Activated T-helper 1 cell treated with anti-CD3 and anti-CD28 coated beads, Interleukin-12 subunit alpha, Interleukin-12 subunit beta, Interleukin-2, Interleukin-4 antibody, amounts not matched to agents 30 ng/mL and 10 ng/mL and 1 ng/mL, durations not matched to agents 14 hours and 24 hours and 36 hours (primary cell): ENCODE measurements around the gene ERF. TPM values are rescaled to one million over a fixed set of nuclear protein-coding genes. Genes with fewer than 3 reads are reported as not detected.

Experiments
- DNase-seq: peaks from one replicate; pipeline ENCODE4 v3.0.0; 2021; ENCODE audit warnings: low spot score
- H3K27ac Mint-ChIP-seq: one replicate; pipeline ENCODE4 v1.8.0; 2021; ENCODE audit warnings: mild to moderate bottlenecking, mixed read lengths
- H3K27me3 Mint-ChIP-seq: one replicate; pipeline ENCODE4 v1.8.0; 2022; ENCODE audit warnings: mild to moderate bottlenecking, moderate library complexity, mixed read lengths; ENCODE audit not compliant: insufficient read depth
- H3K36me3 Mint-ChIP-seq: one replicate; pipeline ENCODE4 v1.8.0; 2021; ENCODE audit warnings: low read depth, mixed read lengths
- H3K4me1 Mint-ChIP-seq: one replicate; pipeline ENCODE4 v1.8.0; 2021; ENCODE audit warnings: low read depth, mixed read lengths
- H3K4me3 Mint-ChIP-seq: one replicate; pipeline ENCODE4 v1.8.0; 2021; ENCODE audit warnings: mild to moderate bottlenecking, moderate library complexity, mixed read lengths
- H3K9me3 Mint-ChIP-seq: one replicate; pipeline ENCODE4 v1.8.0; 2021; ENCODE audit warnings: mixed read lengths
- intact Hi-C: fragments of 100-400 bp; cut with micrococcal nuclease; formaldehyde crosslinking; loops from one replicate; pipeline ENCODE4 v1.15.1; 2024
- total RNA-seq: library from RNA; stranded (reverse); gene quantifications from 2 replicates; pipeline ENCODE4 v1.2.3, GENCODE V29; 2022

ERF gene
- total RNA-seq, 1 donor from 2014 or later, result 71.9 TPM

DNA sequence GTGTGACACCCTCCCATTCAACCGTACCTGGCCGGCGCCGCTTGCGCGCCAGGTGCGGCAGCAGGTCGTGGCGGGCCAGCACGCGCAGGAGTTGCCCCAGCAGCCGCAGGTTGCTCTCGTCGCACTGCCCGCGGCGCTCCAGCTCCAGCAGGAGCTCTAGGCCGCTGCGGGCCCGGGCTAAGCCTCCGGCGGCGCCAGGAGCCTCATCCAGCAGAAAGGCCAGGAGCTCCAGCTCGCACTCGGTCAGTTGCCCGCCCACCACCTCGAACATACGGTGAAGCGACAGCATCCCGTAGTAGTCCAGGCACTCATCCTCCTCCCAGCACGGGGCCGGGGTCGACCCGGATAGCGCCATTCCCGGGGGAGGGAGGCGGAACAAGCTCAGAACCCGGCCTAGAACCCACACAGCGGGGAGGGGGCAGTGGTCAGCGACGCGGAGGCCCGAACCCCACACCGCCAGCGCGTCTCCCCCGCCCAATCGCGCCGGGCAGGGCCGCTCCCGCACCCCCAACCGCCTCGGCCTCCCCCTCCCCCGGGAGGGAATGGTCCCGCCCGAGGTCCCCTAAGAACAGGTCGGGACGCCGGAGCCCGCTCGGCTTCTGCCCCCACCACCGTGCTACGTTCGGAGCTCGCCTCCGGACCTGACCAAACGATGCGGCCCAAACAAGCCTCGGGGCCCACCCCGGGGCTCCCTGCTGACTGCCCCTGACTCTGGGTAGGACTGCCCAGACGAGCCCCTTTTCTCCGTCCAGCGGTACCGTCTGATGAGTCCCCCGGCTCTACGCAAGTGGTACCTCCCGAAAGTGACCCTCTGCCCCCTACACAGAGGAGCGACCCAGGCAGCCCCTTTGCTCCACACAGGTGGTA is 38.0 kb downstream of the ERF start:
- H3K4me3 Mint-ChIP-seq, result peak overlapping the region; percentile 99
- H3K9me3 Mint-ChIP-seq, result no peaks in the 10 kb centered on the region
- H3K27ac Mint-ChIP-seq, result peak overlapping the region; percentile 94
- peaks cover 28% of the 10 kb centered on the region for H3K36me3 Mint-ChIP-seq
- H3K4me1 Mint-ChIP-seq, result peaks cover 64% of the 10 kb centered on the region
- intact Hi-C loops, result loop anchor here (1.0 to 2.0 kb wide), 10 partner anchors 16 to 141 kb away; partner anchors contain the start of genes ERF, PAFAH1B3, POU2F2 and PRR19
- DNase-seq, result no peak
- H3K27me3 Mint-ChIP-seq, result peaks cover 2% of the 10 kb centered on the region

- Mint-ChIP-seq H3K4me1 (peaks cover 58% of the 10 kb centered on the region), H3K4me3 (peak overlapping the region; percentile 99), H3K36me3 (peaks cover 25% of the 10 kb centered on the region), H3K27ac (no peak overlapping the region), H3K27me3 (peaks cover 2% of the 10 kb centered on the region), H3K9me3 (no peaks in the 10 kb centered on the region)
- intact Hi-C loops, result no loop called here
- DNase-seq, result no peak
These were observed 40.0 kb downstream of the ERF start for GRCh38 chr19:42214810-42215485.

GRCh38 chr19:42212886-42213285 is 42.0 kb downstream of the ERF start:
- Mint-ChIP-seq H3K4me1 (peaks cover 54% of the 10 kb centered on the region), H3K4me3 (peak overlapping the region; percentile 47), H3K27me3 (peaks cover 2% of the 10 kb centered on the region), H3K9me3 (no peaks in the 10 kb centered on the region), H3K36me3 (peaks cover 43% of the 10 kb centered on the region), H3K27ac (peak overlapping the region; percentile 80)
- intact Hi-C loops, result no loop called here
- no peak for DNase-seq

DNA sequence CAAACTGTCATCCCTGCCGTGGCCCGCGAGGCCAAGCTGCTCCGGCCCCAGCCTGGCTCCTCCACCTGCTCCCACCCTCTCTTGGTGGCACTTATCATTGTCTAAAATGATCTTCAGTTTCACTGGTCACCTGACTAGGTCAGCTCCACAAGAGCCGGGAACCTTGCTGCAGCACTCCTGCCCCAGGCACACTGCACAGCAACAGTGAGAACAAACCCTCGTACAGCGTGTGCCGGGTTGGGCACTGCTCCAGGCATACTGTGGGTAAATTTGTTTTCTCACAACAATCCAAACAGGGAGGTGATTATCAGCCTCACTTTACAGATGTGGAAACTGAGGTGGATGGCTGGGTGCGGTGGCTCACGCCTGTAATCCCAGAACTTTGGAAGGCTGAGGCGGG is 46.3 kb downstream of the ERF start:
- peaks cover 48% of the 10 kb centered on the region for H3K4me1 Mint-ChIP-seq
- intact Hi-C loops, result no loop called here
- H3K27ac Mint-ChIP-seq, result no peak overlapping the region
- DNase-seq, result no peak
- peaks cover 58% of the 10 kb centered on the region for H3K36me3 Mint-ChIP-seq
- H3K27me3 Mint-ChIP-seq, result no peaks in the 10 kb centered on the region
- no peaks in the 10 kb centered on the region for H3K9me3 Mint-ChIP-seq
- H3K4me3 Mint-ChIP-seq, result peak overlapping the region; percentile 22

GRCh38 chr19:42207767-42208271 is 47.1 kb downstream of the ERF start:
- H3K9me3 Mint-ChIP-seq, result no peaks in the 10 kb centered on the region
- H3K27me3 Mint-ChIP-seq, result no peaks in the 10 kb centered on the region
- H3K4me3 Mint-ChIP-seq, result no peak overlapping the region
- peak overlapping the region; percentile 70 for H3K27ac Mint-ChIP-seq
- intact Hi-C loops, result no loop called here
- H3K36me3 Mint-ChIP-seq, result peaks cover 57% of the 10 kb centered on the region
- no peak for DNase-seq
- peaks cover 48% of the 10 kb centered on the region for H3K4me1 Mint-ChIP-seq

GRCh38 chr19:42206871-42207755 is 47.8 kb downstream of the ERF start:
- Mint-ChIP-seq H3K4me3 (no peak overlapping the region), H3K27ac (peak overlapping the region; percentile 70), H3K9me3 (no peaks in the 10 kb centered on the region), H3K36me3 (peaks cover 61% of the 10 kb centered on the region), H3K27me3 (no peaks in the 10 kb centered on the region), H3K4me1 (peaks cover 52% of the 10 kb centered on the region)
- intact Hi-C loops, result no loop called here
- DNase-seq, result no peak

DNA sequence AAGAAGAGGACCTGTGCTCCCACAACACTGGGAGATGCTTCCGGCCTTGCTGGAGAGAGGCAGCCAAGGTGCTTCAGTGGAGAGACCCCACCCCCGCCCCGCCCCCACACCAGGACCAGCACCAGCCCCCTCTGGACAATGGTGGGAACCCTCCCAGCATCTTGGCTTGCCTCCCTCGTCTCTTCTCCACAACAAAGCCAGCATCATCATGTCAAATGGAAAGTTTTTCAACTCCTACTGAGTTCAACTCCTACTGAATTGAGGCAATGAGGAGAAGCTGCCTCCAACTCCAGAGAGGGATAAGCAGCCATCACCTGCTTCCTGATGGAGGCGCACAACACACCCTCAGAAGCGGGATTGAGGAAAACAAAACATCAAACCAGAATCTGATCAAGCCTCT is 50.3 kb downstream of the ERF start:
- no peak for DNase-seq
- peak overlapping the region; percentile 75 for H3K27ac Mint-ChIP-seq
- peaks cover 71% of the 10 kb centered on the region for H3K4me1 Mint-ChIP-seq
- H3K4me3 Mint-ChIP-seq, result no peak overlapping the region
- intact Hi-C loops, result loop anchor here (5.0 kb wide), 1 partner anchor 78 kb away; no protein-coding TSS in a partner anchor
- H3K27me3 Mint-ChIP-seq, result no peaks in the 10 kb centered on the region
- no peaks in the 10 kb centered on the region for H3K9me3 Mint-ChIP-seq
- peaks cover 69% of the 10 kb centered on the region for H3K36me3 Mint-ChIP-seq

- Mint-ChIP-seq H3K4me1 (peaks cover 79% of the 10 kb centered on the region), H3K9me3 (no peaks in the 10 kb centered on the region), H3K27me3 (no peaks in the 10 kb centered on the region), H3K27ac (peak overlapping the region; percentile 56), H3K36me3 (peaks cover 69% of the 10 kb centered on the region), H3K4me3 (no peak overlapping the region)
- no peak for DNase-seq
- intact Hi-C loops, result loop anchor here (5.0 kb wide), 1 partner anchor 79 kb away; no protein-coding TSS in a partner anchor
These were observed 51.2 kb downstream of the ERF start for GRCh38 chr19:42203700-42204099.

- Mint-ChIP-seq H3K9me3 (no peaks in the 10 kb centered on the region), H3K36me3 (peaks cover 61% of the 10 kb centered on the region), H3K27me3 (no peaks in the 10 kb centered on the region), H3K4me3 (peak overlapping the region; percentile 77), H3K4me1 (peaks cover 75% of the 10 kb centered on the region), H3K27ac (peak overlapping the region; percentile 91)
- intact Hi-C loops, result loop anchor here (5.0 kb wide), 1 partner anchor 80 kb away; no protein-coding TSS in a partner anchor
- DNase-seq, result no peak
These were observed 52.5 kb downstream of the ERF start for GRCh38 chr19:42202290-42202880.

DNA sequence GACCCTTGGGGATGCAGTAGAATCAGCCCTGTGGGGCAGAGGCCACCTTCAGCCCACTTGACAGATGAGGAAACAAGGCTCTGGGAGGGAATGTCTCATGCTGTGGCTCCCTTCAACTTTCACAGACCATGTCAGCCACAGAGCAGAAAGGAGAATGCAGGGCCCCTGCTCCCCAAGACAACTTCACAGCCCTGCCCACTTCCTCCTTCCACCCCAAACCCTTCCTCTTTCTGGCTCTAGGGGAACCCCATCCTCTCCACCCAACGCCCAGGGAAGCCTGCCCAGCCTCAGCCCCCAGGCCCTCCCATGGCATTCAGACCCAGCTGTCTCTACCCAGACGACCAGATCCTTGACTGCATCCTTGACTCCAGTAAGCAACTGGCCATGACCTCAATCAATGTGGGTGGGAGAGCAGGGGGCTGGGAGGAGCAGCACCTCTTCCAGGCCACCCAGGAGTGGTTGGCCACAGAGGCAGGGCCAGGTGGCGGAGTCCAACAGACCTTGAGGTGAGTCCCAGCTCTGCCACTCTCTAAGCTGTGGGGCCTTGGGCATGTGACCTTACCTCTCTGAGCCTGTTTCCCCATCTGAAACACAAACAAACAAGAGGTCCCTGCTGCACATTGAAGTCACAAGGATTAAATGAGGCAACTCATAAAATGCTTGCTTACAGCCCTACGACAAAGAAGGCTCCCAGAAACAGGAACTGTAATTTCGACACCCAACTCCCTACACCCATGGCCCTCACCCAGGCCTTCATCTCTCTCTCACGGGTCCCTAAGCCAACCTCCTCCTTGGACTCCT is 53.2 kb downstream of the ERF start:
- Mint-ChIP-seq H3K27me3 (no peaks in the 10 kb centered on the region), H3K27ac (peak overlapping the region; percentile 91), H3K9me3 (no peaks in the 10 kb centered on the region), H3K4me3 (peak overlapping the region; percentile 77), H3K36me3 (peaks cover 61% of the 10 kb centered on the region), H3K4me1 (peaks cover 81% of the 10 kb centered on the region)
- intact Hi-C loops, result loop anchor here (1.0 to 5.0 kb wide), 2 partner anchors 16 to 81 kb away; partner anchors contain the start of gene DEDD2
- peak; percentile 68 for DNase-seq

- DNase-seq, result no peak
- Mint-ChIP-seq H3K27me3 (no peaks in the 10 kb centered on the region), H3K9me3 (no peaks in the 10 kb centered on the region), H3K36me3 (peaks cover 61% of the 10 kb centered on the region), H3K4me1 (peaks cover 89% of the 10 kb centered on the region), H3K4me3 (peak overlapping the region; percentile 77), H3K27ac (peak overlapping the region; percentile 92)
- intact Hi-C loops, result loop anchor here (5.0 kb wide), 1 partner anchor 82 kb away; no protein-coding TSS in a partner anchor
These were observed 54.7 kb downstream of the ERF start for GRCh38 chr19:42200116-42200715.
